Glomerular visceral epithelial cell (primary cell): Measurements from ENCODE around the gene LAMTOR4.
"Not testable (repeated sequence)": the region's sequence is repeated elsewhere in the genome, so short reads cannot be mapped to it uniquely, and the experiment has no call there.

Experiments
- DNase-seq: peaks from one replicate; pipeline ENCODE4 v3.0.0-alpha.2; 2016; ENCODE audit errors: extremely low spot score

Gene LAMTOR4

DNA sequence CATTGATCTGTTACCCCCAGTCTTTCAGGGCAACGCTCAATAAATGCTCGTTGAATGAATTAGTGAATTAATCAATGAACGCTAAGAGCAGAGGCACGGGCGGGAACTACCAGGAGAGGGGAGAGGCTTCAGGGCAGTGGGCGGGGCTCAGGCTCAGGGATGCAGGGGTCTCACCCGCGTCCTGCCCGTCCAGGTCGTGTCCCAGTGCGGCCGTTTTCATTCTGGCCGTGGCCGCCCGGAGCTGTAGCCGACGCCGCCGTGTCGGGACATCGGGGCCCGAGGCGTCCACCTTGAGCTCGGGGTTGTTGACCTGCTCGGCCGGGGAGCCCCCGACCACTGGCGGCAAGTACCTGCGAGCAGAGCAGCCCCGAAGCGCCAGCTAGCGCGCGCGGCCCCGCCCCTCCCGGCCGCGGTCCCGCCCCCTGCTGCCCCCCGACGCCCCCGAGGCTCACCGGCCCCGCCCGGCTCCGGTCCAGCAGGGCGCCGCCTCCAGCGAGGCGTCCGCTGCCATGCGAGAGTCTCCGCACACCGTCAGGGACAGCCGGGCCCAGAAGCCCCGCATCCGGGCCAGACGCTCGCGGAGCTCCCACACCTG lies 22.5 kb downstream of the LAMTOR4 start:
- DNase-seq = no peak

DNA sequence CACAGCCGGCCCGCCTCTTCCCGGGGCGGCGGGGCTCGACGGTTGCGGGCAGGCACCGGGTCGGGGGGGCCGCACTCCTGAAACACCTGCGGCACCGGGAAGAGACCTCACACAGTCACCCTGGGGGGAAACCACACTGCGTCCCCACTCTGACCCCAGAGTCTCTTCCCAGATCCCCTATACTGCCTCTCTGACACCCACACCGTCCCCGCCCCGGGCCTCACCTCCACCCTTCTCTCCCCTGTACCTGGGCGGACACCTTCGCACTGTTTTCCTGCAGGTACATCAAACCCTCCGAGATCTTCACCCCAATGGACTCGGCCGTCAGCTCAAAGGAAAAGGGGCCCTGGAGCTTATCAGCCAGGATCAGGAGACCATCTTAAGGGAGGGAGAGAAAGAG lies 23.1 kb downstream of the LAMTOR4 start:
- no peak for DNase-seq

DNA sequence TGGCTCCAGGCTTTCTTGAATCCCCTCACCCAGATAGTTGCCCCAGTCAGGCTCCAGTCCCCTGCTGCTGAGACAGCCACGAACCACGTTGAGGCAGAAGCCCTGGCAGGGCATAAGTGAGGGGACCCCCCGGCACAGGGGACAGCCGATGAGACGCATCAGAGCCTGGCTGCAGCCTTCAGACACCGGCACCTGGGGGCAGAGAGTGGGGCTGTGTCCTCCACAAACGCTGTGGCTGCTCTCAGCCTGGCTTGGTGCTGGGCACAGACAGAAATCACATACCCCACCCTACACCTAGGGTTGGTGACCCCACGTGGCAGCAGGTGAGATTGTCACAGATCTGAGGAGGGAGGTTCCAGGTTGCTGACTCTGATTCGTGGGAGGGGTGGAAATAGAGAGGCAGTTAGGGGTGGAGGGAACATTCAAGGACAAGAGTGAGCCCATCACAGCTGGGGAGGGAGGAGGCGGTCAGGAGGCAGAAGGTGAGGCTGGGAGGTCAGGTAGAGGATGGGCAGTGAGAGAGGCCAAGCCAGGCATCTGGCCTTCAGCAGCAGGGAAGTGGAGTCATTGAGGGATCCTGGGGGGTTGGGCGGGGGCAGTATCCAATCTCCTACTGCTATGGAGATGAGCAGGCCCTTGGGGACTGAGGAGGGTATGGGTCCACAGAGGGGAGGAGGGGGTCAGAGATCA lies 25.2 kb downstream of the LAMTOR4 start:
- DNase-seq = no peak

GRCh38 chr7:100174582-100174981 lies 25.9 kb downstream of the LAMTOR4 start:
- DNase-seq = no peak

DNA sequence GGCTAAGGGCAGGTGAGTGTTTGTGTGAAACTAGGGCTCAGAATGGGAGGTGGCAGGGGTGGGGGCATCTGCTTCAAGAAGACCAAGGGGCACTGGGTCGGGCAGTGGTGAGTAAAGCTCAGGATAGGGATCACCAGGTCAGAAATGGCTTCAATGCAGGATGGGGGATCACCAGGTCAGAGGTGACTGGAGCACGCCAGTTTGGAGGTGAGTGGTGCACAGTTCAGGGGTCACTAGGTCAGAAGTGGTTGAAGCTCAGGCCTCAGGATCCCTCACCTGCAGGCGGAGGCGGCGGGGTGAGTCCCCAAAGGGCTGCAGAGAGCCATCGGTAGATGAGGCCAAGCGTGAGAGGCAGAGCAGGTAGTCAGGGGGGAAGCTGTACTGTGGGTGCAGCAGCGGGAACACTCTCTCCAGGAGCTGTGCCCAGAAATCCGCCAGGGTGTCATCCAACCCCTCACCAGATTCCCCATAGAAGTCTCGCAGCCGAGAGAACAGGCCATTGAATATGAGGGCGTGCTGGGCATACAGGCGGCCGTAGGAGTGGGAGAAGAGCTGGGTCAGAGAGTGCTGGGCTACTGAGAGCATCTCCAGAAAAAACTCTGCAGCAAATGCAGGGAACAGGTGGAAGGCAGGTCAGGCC lies 26.7 kb downstream of the LAMTOR4 start:
- no peak for DNase-seq

DNA sequence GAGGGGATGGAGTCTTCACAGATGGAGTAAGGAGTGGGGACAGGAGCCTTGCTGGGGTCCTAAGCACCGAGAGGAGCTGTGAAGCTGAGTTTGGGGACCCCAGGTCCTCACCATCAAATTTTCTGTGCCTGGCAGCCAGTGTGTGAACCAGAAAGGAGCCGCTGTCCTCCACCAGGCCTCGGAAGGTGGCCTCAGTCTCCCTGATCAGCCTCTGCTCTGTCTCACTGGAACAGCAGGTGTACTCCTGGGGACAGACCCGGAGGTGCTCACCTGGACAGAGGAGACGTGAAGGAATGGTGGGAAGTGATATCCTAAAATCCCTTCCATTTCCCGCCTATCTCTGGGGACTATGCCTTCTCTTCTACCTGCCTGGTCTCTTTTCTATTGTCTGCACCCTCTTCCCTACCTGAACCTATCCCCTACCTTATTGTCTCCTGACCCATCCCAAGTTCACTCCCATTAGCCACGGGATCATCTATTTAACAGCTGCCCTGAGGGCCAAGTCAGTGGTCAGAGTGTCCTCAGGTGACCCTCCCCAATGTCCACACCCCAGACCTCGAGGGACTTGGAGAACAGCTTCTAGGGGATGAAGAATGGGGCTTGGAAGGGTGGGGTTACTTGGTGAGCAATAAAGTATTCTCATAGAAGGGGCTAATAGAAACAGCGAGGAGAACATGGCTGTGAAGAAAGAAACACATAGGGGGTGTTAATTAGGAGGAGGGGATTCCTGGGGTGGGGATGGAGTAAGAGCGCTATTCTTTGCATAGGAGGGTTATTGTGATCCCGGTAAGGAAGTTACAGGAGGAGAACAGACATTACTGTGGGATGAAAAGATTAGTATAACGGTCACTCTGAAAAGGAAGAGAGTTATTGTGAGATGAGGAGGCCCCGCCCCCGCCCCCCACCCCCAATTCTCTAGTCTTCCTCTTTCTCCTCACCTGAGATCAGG lies 27.7 kb downstream of the LAMTOR4 start:
- DNase-seq = no peak

- peak; percentile 97 for DNase-seq
Observed at GRCh38 chr7:100177045-100178001, 28.6 kb downstream of the LAMTOR4 start, which contains the start of the genes GPC2 and STAG3. Gene GPC2 (minus strand): TSS chr7:100177381. CDS start chr7:100177199, 182 bp downstream. Gene STAG3 (plus strand): TSS chr7:100177918. CDS start chr7:100180557, 2,639 bp downstream.

DNA sequence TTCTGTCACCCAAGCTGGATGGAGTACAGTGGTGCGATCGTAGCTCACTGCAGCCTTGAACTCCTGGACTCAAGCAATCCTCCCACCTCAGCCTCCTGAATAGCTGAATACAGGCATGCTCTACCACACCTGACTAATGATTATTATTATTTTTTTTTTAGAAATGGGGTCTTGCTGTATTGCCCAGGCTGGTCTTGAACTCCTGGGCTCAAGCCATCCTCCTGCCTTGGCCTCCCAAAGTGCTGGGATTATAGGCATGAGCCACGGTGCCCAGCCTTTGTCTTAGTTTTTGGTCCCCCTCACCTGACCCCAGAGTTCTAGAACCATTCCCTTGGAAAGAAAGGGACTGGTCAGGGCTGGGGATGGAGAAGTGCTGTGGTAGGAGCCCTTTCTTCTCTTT lies 31.4 kb downstream of the LAMTOR4 start:
- DNase-seq = not testable (repeated sequence)

DNA sequence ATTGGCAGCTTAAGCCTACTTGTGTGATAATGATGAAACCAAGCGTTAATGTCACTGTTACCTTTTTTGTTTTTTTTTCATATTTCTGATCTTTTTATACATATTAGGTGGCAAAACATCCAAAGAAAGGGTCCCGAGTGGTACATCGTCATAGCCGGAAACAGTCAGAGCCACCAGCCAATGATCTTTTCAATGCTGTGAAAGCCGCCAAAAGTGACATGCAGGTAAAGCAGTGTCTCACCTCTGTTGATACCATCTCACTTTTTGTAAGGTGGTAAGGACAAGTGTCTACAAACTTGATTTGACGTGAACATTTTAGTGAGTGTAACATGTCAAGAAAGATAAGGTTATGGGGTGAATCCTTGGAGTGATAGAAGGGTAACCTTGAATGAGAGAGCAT lies 33.9 kb downstream of the LAMTOR4 start:
- DNase-seq = not testable (repeated sequence)

- not testable (repeated sequence) for DNase-seq
Observed at GRCh38 chr7:100183090-100183489, 34.4 kb downstream of the LAMTOR4 start.

GRCh38 chr7:100185726-100186125 lies 37.0 kb downstream of the LAMTOR4 start:
- DNase-seq = no peak

- no peak for DNase-seq
Observed at GRCh38 chr7:100189061-100189460, 40.3 kb downstream of the LAMTOR4 start.

DNA sequence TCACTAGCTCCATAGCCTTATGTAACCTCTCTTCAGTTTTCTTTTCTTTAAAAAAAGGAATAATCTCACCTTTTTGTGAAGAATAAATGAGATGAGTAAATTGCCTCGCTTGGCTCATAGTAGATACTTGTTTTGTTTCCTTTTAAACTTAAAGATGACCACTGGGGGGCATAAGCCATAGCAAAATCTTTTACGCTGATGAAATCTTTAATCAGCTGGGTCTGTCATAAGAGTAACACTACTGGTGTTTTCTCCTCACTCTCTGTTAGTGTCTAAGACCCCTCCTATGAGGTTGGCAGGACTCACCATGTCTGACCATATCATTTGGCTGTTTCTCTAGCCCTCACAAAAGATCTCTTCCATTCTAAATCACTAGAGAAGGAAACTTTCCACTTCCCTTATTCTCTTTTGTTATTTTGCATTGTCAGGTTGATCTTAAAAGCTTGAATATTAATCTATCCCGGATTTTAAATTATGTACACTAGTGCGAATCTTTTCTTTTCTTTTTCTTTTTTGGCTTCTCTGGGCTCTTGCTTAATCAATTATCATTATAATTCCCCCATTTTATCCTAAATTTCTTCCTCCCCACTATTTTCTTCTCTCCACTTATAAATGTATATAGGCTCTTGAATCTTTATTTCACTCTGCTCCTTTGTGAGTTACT lies 41.5 kb downstream of the LAMTOR4 start:
- no peak for DNase-seq

GRCh38 chr7:100191775-100192174 lies 43.1 kb downstream of the LAMTOR4 start:
- no peak for DNase-seq

DNA sequence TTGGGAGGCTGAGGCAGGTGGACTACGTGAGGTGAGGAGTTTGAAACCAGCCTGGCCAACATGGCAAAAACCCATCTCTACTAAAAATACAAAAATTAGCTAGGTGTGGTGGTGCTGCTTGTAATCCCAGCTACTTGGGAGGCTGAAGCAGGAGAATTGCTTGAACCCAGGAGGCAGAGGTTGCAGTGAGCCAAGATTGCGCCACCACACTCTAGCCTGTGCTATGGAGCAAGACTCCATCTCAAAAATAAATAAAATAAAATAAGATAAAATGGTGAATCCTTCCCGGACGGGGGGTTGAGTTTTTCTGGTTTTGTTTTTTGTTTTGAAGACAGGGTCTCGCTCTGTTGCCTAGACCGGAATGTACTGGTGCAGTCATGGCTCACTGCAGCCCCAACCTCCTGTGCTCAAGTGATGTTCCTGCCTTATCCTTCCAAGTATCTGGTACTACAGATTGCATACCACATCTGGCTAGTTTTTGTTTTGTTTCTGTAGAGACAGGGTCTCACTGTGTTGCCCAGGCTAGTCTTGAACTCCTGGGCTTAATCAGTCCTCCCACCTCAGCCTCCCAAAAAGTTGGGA lies 43.7 kb downstream of the LAMTOR4 start:
- DNase-seq = not testable (repeated sequence)

- no peak for DNase-seq
Observed at GRCh38 chr7:100192969-100193368, 44.3 kb downstream of the LAMTOR4 start.

DNA sequence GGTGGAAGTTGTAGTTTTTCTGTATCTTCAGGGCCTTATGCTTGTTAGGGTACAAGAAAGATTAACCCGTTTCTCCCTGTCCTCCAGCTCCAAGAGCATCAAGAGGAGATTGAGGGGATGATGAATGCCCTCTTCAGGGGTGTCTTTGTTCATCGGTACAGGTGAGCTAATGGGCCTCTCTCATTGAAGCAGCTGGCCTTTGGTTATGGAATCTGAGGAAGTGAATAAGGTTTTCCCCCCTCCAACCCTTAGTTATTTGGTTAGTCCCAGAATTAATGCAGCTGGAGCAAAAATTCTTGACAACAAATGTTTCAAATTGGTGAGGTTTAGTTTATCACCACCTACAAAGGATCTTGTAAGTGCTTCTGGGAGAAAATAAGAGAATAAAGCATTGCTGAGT lies 46.5 kb downstream of the LAMTOR4 start:
- no peak for DNase-seq

DNA sequence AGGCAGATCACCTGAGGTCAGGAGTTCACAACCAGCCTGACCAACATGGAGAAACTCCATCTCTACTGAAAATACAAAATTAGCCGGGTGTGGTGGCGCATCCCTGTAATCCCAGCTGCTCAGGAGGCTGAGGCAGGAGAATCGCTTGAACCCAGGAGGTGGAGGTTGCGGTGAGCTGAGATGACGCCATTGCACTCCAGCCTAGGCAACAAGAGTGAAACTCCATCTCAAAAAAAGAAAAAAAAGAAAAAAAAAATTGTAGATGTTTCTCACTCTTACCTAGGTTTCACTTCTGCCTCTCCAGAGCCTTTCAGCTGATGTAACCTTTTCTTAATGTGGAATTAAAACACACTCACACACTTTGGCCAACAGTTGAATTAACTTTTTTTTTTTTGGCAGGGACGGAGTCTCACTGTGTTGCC lies 47.2 kb downstream of the LAMTOR4 start:
- not testable (repeated sequence) for DNase-seq

GRCh38 chr7:100198266-100198665 lies 49.5 kb downstream of the LAMTOR4 start:
- no peak for DNase-seq

GRCh38 chr7:100200693-100201092 lies 52.0 kb downstream of the LAMTOR4 start:
- no peak for DNase-seq
